H1 (cell line): ENCODE measurements around the gene PTMS. TPM values are rescaled to one million over a fixed set of nuclear protein-coding genes. Genes with fewer than 3 reads are reported as not detected.

Experiments used
- CTCF ChIA-PET: fragments of 300-600 bp; sonication (Branson Sonifier 250); formaldehyde crosslinking; loops from one replicate; lab custom pipeline; 2021; ENCODE audit not compliant: partially characterized antibody; lab: Charles Lee
- POLR2A ChIA-PET: fragments of 300-600 bp; sonication (Branson Sonifier 250); formaldehyde crosslinking; loops from one replicate; lab custom pipeline; 2021; ENCODE audit warnings: inconsistent platforms; ENCODE audit not compliant: partially characterized antibody; lab: Charles Lee
- DNase-seq, 2 experiments: peaks; one replicate each; pipeline versions ENCODE4 v3.0.0 to v3.0.0-alpha.2; 2010 to 2022; ENCODE audit warnings: low spot score in 2 of 2, low read depth in 1 of 2, mixed read lengths in 1 of 2
- FAIRE-seq: peaks from 2 replicates; lab custom pipeline; 2011; peaks lifted over from hg19 to GRCh38; lab: Jason Lieb, UNC
- H2AFZ ChIP-seq: 2 replicates; pipeline ENCODE4 v1.8.1; 2012; ENCODE audit warnings: low read length, inconsistent platforms
- H2AK5ac ChIP-seq: 2 replicates; pipeline ENCODE4 v1.6.1; 2013; ENCODE audit warnings: low read depth, low read length
- H2BK120ac ChIP-seq: replicated peaks from 2 replicates; pipeline ENCODE3; 2013; ENCODE audit warnings: low read depth, low read length, inconsistent platforms
- H2BK12ac ChIP-seq: 2 replicates; pipeline ENCODE4 v1.6.1; 2013; ENCODE audit warnings: low read depth, low read length
- H2BK15ac ChIP-seq: 2 replicates; pipeline ENCODE4 v1.6.1; 2013; ENCODE audit warnings: low read length
- H2BK20ac ChIP-seq: 2 replicates; pipeline ENCODE4 v1.6.1; 2013; ENCODE audit warnings: low read length
- H2BK5ac ChIP-seq: 2 replicates; pipeline ENCODE4 v1.6.1; 2013; ENCODE audit warnings: low read depth, low read length
- H3K14ac ChIP-seq: 2 replicates; pipeline ENCODE4 v1.6.1; 2013; ENCODE audit warnings: inconsistent platforms; ENCODE audit not compliant: insufficient read length
- H3K18ac ChIP-seq: 2 replicates; pipeline ENCODE4 v1.6.1; 2013; ENCODE audit warnings: low read length; ENCODE audit errors: extremely low read depth
- H3K23ac ChIP-seq: 2 replicates; pipeline ENCODE4 v1.6.1; 2013; ENCODE audit warnings: inconsistent platforms; ENCODE audit not compliant: insufficient read length
- H3K23me2 ChIP-seq: 2 replicates; pipeline ENCODE4 v1.6.1; 2013; ENCODE audit warnings: low read depth, low read length
- H3K27ac ChIP-seq: 2 replicates; pipeline ENCODE4 v1.6.1; 2011; ENCODE audit warnings: low read depth, low read length, inconsistent platforms
- H3K27me3 ChIP-seq, 4 experiments: replicated peaks in 1 of 4; 1 replicate in 1 of 4; 2 replicates in 3 of 4; pipeline versions ENCODE4 v1.6.1 to v1.8.1; 2011 to 2013; ENCODE audit warnings: low read length in 3 of 4, mild to moderate bottlenecking in 3 of 4, inconsistent platforms in 2 of 4, mixed read lengths in 2 of 4, moderate library complexity in 1 of 4; ENCODE audit not compliant: control insufficient read depth in 3 of 4, insufficient read depth in 3 of 4; ENCODE audit errors: extremely low read depth in 1 of 4
- H3K36me3 ChIP-seq, 4 experiments: 2 replicates each; pipeline versions ENCODE4 v1.6.1 to v1.8.1; 2011 to 2013; ENCODE audit warnings: mild to moderate bottlenecking in 4 of 4, low read length in 3 of 4, moderate library complexity in 2 of 4, control low read depth in 1 of 4, inconsistent platforms in 1 of 4; ENCODE audit not compliant: insufficient read depth in 4 of 4, control insufficient read depth in 2 of 4
- H3K4ac ChIP-seq: replicated peaks from 2 replicates; pipeline ENCODE3; 2013; ENCODE audit warnings: low read length, low read depth, mixed read lengths, inconsistent platforms; ENCODE audit not compliant: insufficient read length
- H3K4me1 ChIP-seq, 4 experiments: replicated peaks in 1 of 4; 1 replicate in 1 of 4; 2 replicates in 3 of 4; pipeline versions ENCODE4 v1.6.1 to v1.8.1; 2011 to 2013; ENCODE audit warnings: low read length in 3 of 4, inconsistent platforms in 2 of 4, mixed read lengths in 1 of 4; ENCODE audit not compliant: insufficient read depth in 4 of 4, control insufficient read depth in 3 of 4
- H3K4me2 ChIP-seq, 2 experiments: 2 replicates each; pipeline versions ENCODE4 v1.6.1 to v1.8.1; 2011 to 2013; ENCODE audit warnings: low read depth in 2 of 2, low read length in 2 of 2, control low read depth in 1 of 2, inconsistent platforms in 1 of 2, mild to moderate bottlenecking in 1 of 2; ENCODE audit not compliant: insufficient read depth in 1 of 2
- H3K4me3 ChIP-seq, 4 experiments: fragments of 200-600, 300-600 bp in 1 of 4; sonication (generic), shearing (Covaris generic), sonication (Bioruptor Twin) in 1 of 4; 2 replicates each; pipeline versions ENCODE4 v1.5.1 to v1.8.1; 2011 to 2016; ENCODE audit warnings: low read length in 4 of 4, low read depth in 3 of 4, control low read depth in 2 of 4, inconsistent platforms in 2 of 4, mild to moderate bottlenecking in 2 of 4, mixed read lengths in 1 of 4, moderate library complexity in 1 of 4; ENCODE audit not compliant: insufficient read depth in 2 of 4; ENCODE audit errors: extremely low read depth in 1 of 4
- H3K56ac ChIP-seq: replicated peaks from 2 replicates; pipeline ENCODE3; 2013; ENCODE audit warnings: low read depth, mild to moderate bottlenecking, mixed read lengths, low read length, inconsistent platforms; ENCODE audit not compliant: insufficient read length
- H3K79me1 ChIP-seq: 2 replicates; pipeline ENCODE4 v1.6.1; 2013; ENCODE audit warnings: low read depth, low read length, control low read depth
- H3K79me2 ChIP-seq, 2 experiments: 2 replicates each; pipeline versions ENCODE4 v1.6.1 to v1.8.1; 2012 to 2013; ENCODE audit warnings: low read length in 2 of 2, mild to moderate bottlenecking in 2 of 2, inconsistent platforms in 1 of 2; ENCODE audit not compliant: insufficient read depth in 2 of 2, control insufficient read depth in 1 of 2
- H3K9ac ChIP-seq, 4 experiments: replicated peaks in 1 of 4; 1 replicate in 1 of 4; 2 replicates in 3 of 4; pipeline versions ENCODE4 v1.6.1 to v1.8.1; 2011 to 2013; ENCODE audit warnings: low read depth in 3 of 4, low read length in 3 of 4, control low read depth in 2 of 4, mild to moderate bottlenecking in 2 of 4, moderate library complexity in 2 of 4, inconsistent platforms in 1 of 4; ENCODE audit errors: extremely low read depth in 1 of 4
- H3K9me3 ChIP-seq, 2 experiments: 2 replicates each; pipeline versions ENCODE4 v1.6.1 to v1.8.1; 2012 to 2013; ENCODE audit warnings: mild to moderate bottlenecking in 2 of 2, moderate library complexity in 2 of 2, control low read depth in 1 of 2, inconsistent platforms in 1 of 2, low read depth in 1 of 2, low read length in 1 of 2, mixed read lengths in 1 of 2; ENCODE audit not compliant: insufficient read depth in 2 of 2
- H4K20me1 ChIP-seq, 2 experiments: replicated peaks in 1 of 2; 2 replicates each; pipeline versions ENCODE3 to v1.8.1; 2011 to 2013; ENCODE audit warnings: inconsistent platforms in 2 of 2, low read length in 2 of 2, mild to moderate bottlenecking in 1 of 2; ENCODE audit not compliant: insufficient read depth in 2 of 2, control insufficient read depth in 1 of 2
- H4K5ac ChIP-seq: 2 replicates; pipeline ENCODE4 v1.6.1; 2013; ENCODE audit warnings: low read length, low read depth, mixed read lengths, inconsistent platforms; ENCODE audit not compliant: insufficient read length
- H4K8ac ChIP-seq: 2 replicates; pipeline ENCODE4 v1.8.0; 2013; ENCODE audit warnings: mild to moderate bottlenecking, moderate library complexity, low read length, inconsistent platforms; ENCODE audit not compliant: insufficient read depth; ENCODE audit errors: extremely low read depth
- H4K91ac ChIP-seq: replicated peaks from 2 replicates; pipeline ENCODE3; 2013; ENCODE audit warnings: low read length, mixed read lengths, inconsistent platforms; ENCODE audit not compliant: insufficient read length
- CBX8 ChIP-seq: fragments of 300-800, 300-1000 bp; sonication (generic); IDR thresholded peaks from 2 replicates; pipeline ENCODE4 v1.7.1; 2016; ENCODE audit warnings: low read depth, low read length, borderline replicate concordance
- POLR2AphosphoS5 ChIP-seq: IDR thresholded peaks from 2 replicates; pipeline ENCODE4 v1.6.1; 2011; ENCODE audit warnings: low read depth, low read length
- SIN3A ChIP-seq, 2 experiments: IDR thresholded peaks in 1 of 2; conservative IDR thresholded peaks in 1 of 2; 2 replicates each; pipeline ENCODE4 v1.6.1; 2011 to 2012; ENCODE audit warnings: low read length in 2 of 2, improper control_type of control experiment in 1 of 2, low read depth in 1 of 2, mild to moderate bottlenecking in 1 of 2
- YY1 ChIP-seq: IDR thresholded peaks from 2 replicates; pipeline ENCODE4 v1.6.1; 2011; ENCODE audit warnings: low read depth, mild to moderate bottlenecking, low read length
- WGBS, 2 experiments: shearing (Covaris generic) in 1 of 2; methylation state at CpG; one replicate each; pipeline versions ENCODE4 v1.1.6 to v1.1.7; 2013 to 2015; ENCODE audit warnings: low lambda C conversion rate in 2 of 2, mixed read lengths in 2 of 2, inconsistent platforms in 1 of 2, low coverage in 1 of 2, missing lambda C conversion rate in 1 of 2; ENCODE audit not compliant: insufficient replicate concordance in 2 of 2, insufficient coverage in 1 of 2, insufficient read length in 1 of 2; ENCODE audit errors: extremely low coverage in 1 of 2, missing lambda C conversion rate in 1 of 2; 5-methylcytosine and 5-hydroxymethylcytosine counted together
- polyA plus RNA-seq, 7 experiments: library from polyadenylated mRNA; depleted of rRNA in 3 of 7; stranded (reverse) in 5 of 7; unstranded in 2 of 7; fragments of >200 nt in 5 of 7; fragments of 200-250 nt in 2 of 7; gene quantifications; 1 replicate in 5 of 7; 2 replicates in 1 of 7; 4 replicates in 1 of 7; pipeline versions ENCODE4 v1.2.1 to v1.2.3, GENCODE V29; 2011 to 2013; ENCODE audit warnings: missing spikeins in 2 of 7, mixed read lengths in 2 of 7
- total RNA-seq: library from RNA; stranded (reverse); fragmentation: NEBNext Ultra II Directional; extraction: Animal tissue kit (Norgen Biotek cat#: 25700); gene quantifications from 2 replicates; pipeline ENCODE4 v1.2.1, GENCODE V29; 2021
- TF ChIP-seq, protein P1 (sequence below), 3 experiments: IDR thresholded peaks; 1 replicate in 2 of 3; 2 replicates in 1 of 3; pipeline versions ENCODE4 v1.5.1 to v1.6.1; 2011; ENCODE audit warnings: low read length in 3 of 3, mild to moderate bottlenecking in 3 of 3, inconsistent platforms in 2 of 3, low read depth in 1 of 3, moderate library complexity in 1 of 3; ENCODE audit not compliant: insufficient read depth in 1 of 3; ENCODE audit errors: control extremely low read depth in 1 of 3

Gene PTMS
- total and polyA plus RNA-seq, 2 of the 8 experiments (the other 6 are each of a cell fraction or from before 2014, with no cell fraction given): 444 to 553 TPM

- 80% methylated on average over 5 of the region's 5 CpGs; no CpG with 5 or more reads in 1 of the 2 experiments for WGBS, 2 experiments
- POLR2A ChIA-PET: interaction anchor here (0.6 to 2.0 kb wide), 5 partner anchors 13 to 247 kb away, joined by 3 to 7 read pairs (median 5); partner anchors contain the start of gene MLF2
- Histone ChIP-seq H2BK5ac (no peak overlapping the region), H2BK12ac (no peak overlapping the region), H4K8ac (no peak overlapping the region), H3K79me1 (no peaks in the 10 kb centered on the region), H3K4me3 (no peak overlapping the region), H2AK5ac (no peak overlapping the region), H3K79me2 (no peaks in the 10 kb centered on the region), H3K4me1 (peaks cover 4 to 8% (median 6%) of the 10 kb centered on the region in 4 experiments), H2BK20ac (no peak overlapping the region), H3K27me3 (no peaks in the 10 kb centered on the region), H3K4me2 (no peak overlapping the region), H3K14ac (no peak overlapping the region), H3K23me2 (no peaks in the 10 kb centered on the region), H2AFZ (no peak overlapping the region), H3K23ac (no peak overlapping the region), H4K20me1 (no peaks in the 10 kb centered on the region), H3K9me3 (no peaks in the 10 kb centered on the region), H2BK15ac (no peak overlapping the region), H3K4ac (no peak overlapping the region), H3K9ac (no peak overlapping the region), H3K56ac (no peak overlapping the region), H3K27ac (no peak overlapping the region; the same call in 1 of the 2 replicates), H2BK120ac (no peak overlapping the region), H3K36me3 (no peaks in the 10 kb centered on the region), H4K5ac (no peak overlapping the region), H3K18ac (no peak overlapping the region), H4K91ac (no peak overlapping the region)
- FAIRE-seq (no peak), DNase-seq (no peak)
- TF ChIP-seq SIN3A (conservative IDR thresholded peaks at IDR 0.05 in 1 of 2, IDR thresholded peaks at IDR 0.05 in 1 of 2; ENCODE audit: low read depth in 1 of 2, low read length in 2 of 2) (no peak), POLR2AphosphoS5 (no peak), YY1 (no peak), CBX8 (no peak)
- TF ChIP-seq, protein P1, sequence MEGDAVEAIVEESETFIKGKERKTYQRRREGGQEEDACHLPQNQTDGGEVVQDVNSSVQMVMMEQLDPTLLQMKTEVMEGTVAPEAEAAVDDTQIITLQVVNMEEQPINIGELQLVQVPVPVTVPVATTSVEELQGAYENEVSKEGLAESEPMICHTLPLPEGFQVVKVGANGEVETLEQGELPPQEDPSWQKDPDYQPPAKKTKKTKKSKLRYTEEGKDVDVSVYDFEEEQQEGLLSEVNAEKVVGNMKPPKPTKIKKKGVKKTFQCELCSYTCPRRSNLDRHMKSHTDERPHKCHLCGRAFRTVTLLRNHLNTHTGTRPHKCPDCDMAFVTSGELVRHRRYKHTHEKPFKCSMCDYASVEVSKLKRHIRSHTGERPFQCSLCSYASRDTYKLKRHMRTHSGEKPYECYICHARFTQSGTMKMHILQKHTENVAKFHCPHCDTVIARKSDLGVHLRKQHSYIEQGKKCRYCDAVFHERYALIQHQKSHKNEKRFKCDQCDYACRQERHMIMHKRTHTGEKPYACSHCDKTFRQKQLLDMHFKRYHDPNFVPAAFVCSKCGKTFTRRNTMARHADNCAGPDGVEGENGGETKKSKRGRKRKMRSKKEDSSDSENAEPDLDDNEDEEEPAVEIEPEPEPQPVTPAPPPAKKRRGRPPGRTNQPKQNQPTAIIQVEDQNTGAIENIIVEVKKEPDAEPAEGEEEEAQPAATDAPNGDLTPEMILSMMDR (IDR thresholded peaks at IDR 0.05; ENCODE audit: control extremely low read depth in 1 of 3, insufficient read depth in 1 of 3, low read depth in 1 of 3, low read length in 3 of 3): no peak
- CTCF ChIA-PET: interaction anchor here (0.6 to 29.6 kb wide), 10 partner anchors 9 to 163 kb away, joined by 3 to 532 read pairs (median 8); partner anchors contain the start of genes GNB3, GPR162, LAG3 and MLF2
Measured at GRCh38 chr12:6784296-6784695, 18.1 kb downstream of the PTMS start.
